Suprapubic skin (tissue), 3 donors: ENCODE data around the gene DMPK.

ENCODE experiments used
- EP300 ChIP-seq: sonication (generic); formaldehyde crosslinking; IDR thresholded peaks from one replicate; pipeline ENCODE4 v1.6.1; 2017; ENCODE audit warnings: antibody characterized with exemption
- POLR2A ChIP-seq, 2 donors: fragments of 450-650 bp; IDR thresholded peaks; one replicate each; pipeline ENCODE4 v1.6.1; 2017; ENCODE audit warnings: antibody characterized with exemption in 2 of 2, mild to moderate bottlenecking in 2 of 2, moderate library complexity in 2 of 2
- TF ChIP-seq, protein P1 (sequence below), 2 donors: fragments of 200-600 bp in 1 of 2; fragments of 450-650 bp in 1 of 2; sonication (generic) in 1 of 2; IDR thresholded peaks; one replicate each; pipeline ENCODE4 v1.5.1; 2016 to 2019; ENCODE audit warnings: antibody characterized with exemption in 2 of 2, mild to moderate bottlenecking in 1 of 2, moderate library complexity in 1 of 2

DNA sequence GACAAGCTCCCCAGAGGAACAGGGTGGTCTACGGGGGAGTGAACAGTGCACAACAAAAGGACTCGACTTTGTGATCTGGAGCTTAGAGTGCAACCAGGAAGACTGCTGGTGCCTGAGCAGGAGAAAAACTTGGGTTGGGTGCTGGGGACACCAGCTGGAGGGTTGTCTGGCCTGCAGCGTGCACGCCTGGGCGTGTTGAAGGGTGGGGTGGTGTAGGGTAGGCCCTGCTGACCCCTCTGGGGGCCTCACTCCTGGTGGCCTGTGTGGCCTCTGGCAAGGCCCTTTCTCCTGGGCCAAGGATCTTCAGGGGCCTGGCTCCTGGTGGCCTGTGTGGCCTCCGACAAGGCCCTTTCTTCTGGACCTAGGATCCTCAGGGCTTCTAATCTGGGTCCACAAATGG is 37.5 kb upstream of the DMPK start:
- TF ChIP-seq EP300 (no peak), POLR2A (IDR thresholded peaks at IDR 0.05) (no peak)
- TF ChIP-seq, protein P1, sequence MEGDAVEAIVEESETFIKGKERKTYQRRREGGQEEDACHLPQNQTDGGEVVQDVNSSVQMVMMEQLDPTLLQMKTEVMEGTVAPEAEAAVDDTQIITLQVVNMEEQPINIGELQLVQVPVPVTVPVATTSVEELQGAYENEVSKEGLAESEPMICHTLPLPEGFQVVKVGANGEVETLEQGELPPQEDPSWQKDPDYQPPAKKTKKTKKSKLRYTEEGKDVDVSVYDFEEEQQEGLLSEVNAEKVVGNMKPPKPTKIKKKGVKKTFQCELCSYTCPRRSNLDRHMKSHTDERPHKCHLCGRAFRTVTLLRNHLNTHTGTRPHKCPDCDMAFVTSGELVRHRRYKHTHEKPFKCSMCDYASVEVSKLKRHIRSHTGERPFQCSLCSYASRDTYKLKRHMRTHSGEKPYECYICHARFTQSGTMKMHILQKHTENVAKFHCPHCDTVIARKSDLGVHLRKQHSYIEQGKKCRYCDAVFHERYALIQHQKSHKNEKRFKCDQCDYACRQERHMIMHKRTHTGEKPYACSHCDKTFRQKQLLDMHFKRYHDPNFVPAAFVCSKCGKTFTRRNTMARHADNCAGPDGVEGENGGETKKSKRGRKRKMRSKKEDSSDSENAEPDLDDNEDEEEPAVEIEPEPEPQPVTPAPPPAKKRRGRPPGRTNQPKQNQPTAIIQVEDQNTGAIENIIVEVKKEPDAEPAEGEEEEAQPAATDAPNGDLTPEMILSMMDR (IDR thresholded peaks at IDR 0.05), result no peak
